AG09319 (cell line): ENCODE results near the gene EEFSEC.

Source experiments
- DNase-seq: peaks from one replicate; pipeline ENCODE4 v3.0.0-alpha.2; 2010; ENCODE audit warnings: low read depth; ENCODE audit errors: extremely low read depth
- TF ChIP-seq, protein P1 (sequence below): IDR thresholded peaks from 2 replicates; pipeline ENCODE4 v1.5.1; 2011; ENCODE audit warnings: low read depth, mild to moderate bottlenecking, inconsistent platforms, low read length, moderate library complexity

EEFSEC gene

DNA sequence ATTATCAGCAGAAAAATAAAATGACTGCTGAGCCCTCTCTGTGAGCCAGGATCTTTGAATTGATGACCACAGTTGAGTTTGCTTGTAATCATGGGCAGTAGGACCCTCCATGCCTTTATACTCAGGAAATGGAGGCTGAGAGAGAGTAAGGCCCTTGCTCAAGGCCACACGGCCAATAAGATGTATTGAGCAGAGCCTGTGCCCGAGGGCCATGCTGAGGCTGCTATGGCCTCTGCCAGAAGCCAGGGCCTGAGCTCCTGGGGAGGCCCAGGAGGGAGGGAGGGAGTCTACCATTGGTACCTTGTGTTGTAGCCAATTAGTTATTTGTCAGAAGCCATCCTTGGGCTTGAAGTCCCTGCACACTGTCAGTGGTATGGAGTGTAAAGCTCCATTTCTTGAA is 162.0 kb downstream of the EEFSEC start:
- TF ChIP-seq, protein P1, sequence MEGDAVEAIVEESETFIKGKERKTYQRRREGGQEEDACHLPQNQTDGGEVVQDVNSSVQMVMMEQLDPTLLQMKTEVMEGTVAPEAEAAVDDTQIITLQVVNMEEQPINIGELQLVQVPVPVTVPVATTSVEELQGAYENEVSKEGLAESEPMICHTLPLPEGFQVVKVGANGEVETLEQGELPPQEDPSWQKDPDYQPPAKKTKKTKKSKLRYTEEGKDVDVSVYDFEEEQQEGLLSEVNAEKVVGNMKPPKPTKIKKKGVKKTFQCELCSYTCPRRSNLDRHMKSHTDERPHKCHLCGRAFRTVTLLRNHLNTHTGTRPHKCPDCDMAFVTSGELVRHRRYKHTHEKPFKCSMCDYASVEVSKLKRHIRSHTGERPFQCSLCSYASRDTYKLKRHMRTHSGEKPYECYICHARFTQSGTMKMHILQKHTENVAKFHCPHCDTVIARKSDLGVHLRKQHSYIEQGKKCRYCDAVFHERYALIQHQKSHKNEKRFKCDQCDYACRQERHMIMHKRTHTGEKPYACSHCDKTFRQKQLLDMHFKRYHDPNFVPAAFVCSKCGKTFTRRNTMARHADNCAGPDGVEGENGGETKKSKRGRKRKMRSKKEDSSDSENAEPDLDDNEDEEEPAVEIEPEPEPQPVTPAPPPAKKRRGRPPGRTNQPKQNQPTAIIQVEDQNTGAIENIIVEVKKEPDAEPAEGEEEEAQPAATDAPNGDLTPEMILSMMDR = no peak
- DNase-seq = no peak

DNA sequence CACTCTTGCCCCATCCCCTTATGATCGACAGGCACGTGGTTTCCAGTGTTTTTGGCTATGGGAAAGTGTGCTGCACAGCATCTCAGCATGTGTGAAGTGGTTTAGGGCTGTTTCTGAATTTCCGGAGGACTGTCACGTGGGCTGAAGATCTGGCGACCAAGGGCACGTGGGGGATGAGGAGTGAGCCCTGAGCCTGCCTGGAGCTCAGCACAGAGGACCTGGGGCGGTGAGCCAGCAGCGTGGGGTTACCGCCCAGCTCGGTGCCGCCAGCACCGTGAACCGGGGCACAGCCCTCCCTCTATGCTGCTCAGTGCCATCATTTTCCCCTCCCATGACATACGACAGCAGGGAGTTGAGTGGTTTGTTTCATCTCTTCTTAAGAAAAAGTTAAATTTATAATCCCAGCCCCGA is 163.2 kb downstream of the EEFSEC start:
- DNase-seq = no peak
- TF ChIP-seq, protein P1 = no peak

DNA sequence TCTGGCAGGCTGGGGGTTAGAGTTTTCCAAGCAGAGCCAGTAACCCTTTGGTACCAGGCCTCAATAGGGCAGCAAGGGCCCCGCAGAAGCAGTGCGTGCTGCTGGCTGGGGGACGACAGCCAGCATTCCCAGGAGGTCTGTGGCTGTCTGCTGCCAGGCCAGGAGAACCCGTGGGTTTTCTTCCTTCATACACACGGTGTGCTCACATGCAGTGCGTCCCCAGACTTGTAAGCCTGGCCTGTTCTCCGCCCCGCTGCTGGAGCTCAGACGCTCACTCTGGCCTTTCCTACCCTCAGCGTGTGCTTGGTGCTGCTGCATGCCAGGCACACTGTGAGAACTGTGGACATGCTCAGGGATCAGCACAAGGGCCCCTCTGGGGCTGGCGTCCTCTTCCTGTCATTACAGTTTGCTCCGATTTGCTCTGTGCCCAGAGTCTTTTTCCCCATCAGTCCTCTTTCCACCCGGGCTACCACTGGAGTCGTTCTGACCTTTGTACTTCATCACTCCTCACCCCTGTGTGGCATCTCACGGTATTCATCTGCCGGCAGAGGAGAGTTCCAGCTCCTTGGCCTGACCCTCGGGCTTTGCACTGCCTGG is 163.9 kb downstream of the EEFSEC start:
- no peak for DNase-seq
- TF ChIP-seq, protein P1 = no peak

DNA sequence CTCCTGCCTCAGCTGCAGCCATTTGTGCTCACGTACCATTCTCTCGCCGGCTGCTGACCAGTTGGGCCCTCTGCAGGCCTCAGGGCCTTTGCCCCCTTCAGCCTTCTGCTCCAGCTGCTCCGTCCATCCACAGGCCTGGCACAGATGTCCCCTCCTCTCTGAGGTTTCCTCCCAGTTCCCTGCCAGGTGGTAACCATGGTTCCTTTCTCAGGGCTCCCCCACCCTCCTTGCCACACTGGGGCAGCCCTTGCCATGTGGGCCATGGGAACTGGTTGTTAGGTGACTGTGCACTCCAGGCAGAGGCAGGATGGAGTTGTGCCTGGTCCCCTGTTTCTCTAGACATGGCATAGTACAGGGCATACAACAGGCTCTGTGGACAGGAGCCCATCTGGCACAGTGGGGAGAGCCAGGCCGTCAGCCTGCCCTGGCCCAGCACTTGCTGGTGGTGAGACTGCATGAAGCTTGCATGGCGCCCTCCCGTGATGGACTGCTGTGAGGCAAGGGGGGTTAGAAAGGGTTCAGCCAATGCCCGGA is 164.5 kb downstream of the EEFSEC start:
- TF ChIP-seq, protein P1 = no peak

DNA sequence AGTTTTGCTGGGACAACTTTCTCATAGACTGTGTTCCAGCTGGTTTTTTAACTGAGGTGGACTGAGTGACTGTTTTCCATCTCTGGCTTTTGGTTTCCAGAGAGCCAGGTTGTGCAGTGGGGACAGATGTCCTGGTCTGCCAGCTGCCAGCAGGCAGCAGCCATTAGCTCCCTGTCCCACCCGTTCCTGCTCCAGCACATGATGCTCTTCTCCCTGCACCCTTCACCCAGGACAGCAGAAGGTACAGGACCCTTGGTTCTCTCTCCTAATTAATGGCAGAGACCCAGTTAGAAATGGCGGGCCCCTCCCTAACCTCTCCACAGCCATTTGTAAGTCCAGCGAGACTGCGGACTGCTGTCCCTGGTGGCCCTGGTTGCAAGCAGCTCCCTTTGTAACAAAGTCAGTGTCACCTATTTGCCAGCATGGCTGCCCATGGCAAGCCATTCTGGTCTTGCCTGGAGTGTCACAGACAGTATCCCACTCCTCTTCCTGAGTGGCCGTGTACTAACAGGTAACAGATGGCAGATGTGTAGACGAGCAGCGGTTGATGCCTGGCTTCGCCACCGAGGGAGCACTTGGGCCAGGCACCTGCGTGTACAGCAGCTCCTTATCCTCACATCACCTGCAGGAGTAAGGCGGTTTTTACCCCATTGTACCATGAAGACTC is 165.1 kb downstream of the EEFSEC start:
- DNase-seq = no peak
- TF ChIP-seq, protein P1 = no peak

More for the DNA sequence above, 164.5 kb downstream of the EEFSEC start:
- no peak for DNase-seq

DNA sequence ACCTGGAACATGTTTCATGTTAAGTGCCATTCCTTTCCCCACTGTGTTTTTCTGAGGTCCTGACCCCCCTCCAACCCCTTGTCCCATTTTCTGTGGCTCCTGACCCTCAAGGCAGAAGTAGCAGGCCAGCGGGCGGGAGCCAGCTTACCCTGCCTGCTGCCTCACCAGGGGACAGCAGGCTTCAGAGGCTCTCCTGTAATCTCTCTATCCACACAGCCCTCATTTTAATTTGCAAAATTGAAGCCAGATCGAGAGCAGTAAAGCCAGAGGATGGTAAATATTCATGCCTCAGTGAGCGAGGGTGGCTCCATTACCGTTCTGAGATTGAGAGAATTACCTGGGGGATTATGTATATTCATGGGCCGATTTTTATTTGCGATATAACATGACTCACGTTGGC is 165.8 kb downstream of the EEFSEC start:
- TF ChIP-seq, protein P1 = no peak
- no peak for DNase-seq

DNA sequence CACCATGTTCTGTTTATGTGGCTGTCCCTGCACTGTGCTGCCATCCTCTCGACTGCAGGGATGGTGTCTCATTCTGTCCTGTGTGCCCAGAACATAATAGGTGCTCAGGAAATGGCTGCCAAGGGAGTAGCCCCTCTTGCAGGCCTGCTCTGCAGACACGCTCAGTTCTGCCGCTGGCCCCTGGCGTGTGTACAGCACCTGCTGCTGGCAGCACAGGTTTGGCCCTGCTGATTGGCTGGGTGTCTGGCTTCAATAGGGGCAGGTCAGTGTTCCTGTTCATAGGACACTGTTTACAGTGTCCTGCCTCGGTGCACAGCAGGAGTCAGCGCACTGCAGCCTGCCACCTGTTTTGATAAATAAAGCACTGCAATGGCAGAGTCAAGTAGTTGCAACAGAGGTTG is 166.5 kb downstream of the EEFSEC start:
- TF ChIP-seq, protein P1 = no peak
- DNase-seq = no peak
